Hepatocyte (in vitro differentiated cells): Measurements from ENCODE around the gene PLXDC1. TPM values are rescaled to one million over a fixed set of nuclear protein-coding genes. Genes with fewer than 3 reads are reported as not detected.

Experiments used
- DNase-seq: peaks from one replicate; pipeline ENCODE4 v3.0.0-alpha.2; 2016; ENCODE audit warnings: low spot score
- H2AFZ ChIP-seq: fragments of 200-600 bp; sonication (generic); 2 replicates; pipeline ENCODE4 v1.6.0; 2016; ENCODE audit warnings: antibody characterized with exemption, mild to moderate bottlenecking
- H3K27ac ChIP-seq: fragments of 200-600 bp; sonication (generic); 2 replicates; pipeline ENCODE4 v1.5.1; 2016; ENCODE audit warnings: mild to moderate bottlenecking
- H3K27me3 ChIP-seq: fragments of 200-600 bp; sonication (generic); 2 replicates; pipeline ENCODE4 v1.6.1; 2016
- H3K36me3 ChIP-seq: fragments of 200-600 bp; sonication (generic); replicated peaks from 2 replicates; pipeline ENCODE4 v1.5.1; 2016; ENCODE audit warnings: low read depth; ENCODE audit not compliant: insufficient read depth
- H3K4me1 ChIP-seq: fragments of 200-600 bp; sonication (generic); 2 replicates; pipeline ENCODE4 v1.5.1; 2016; ENCODE audit warnings: mild to moderate bottlenecking, moderate library complexity; ENCODE audit not compliant: insufficient read depth
- H3K4me2 ChIP-seq: fragments of 200-600 bp; sonication (generic); 2 replicates; pipeline ENCODE4 v1.6.0; 2016
- H3K4me3 ChIP-seq: fragments of 200-600 bp; sonication (generic); 2 replicates; pipeline ENCODE4 v1.5.1; 2016; ENCODE audit warnings: mild to moderate bottlenecking
- H3K79me2 ChIP-seq: fragments of 200-600 bp; sonication (generic); 2 replicates; pipeline ENCODE4 v1.6.0; 2017; ENCODE audit warnings: mild to moderate bottlenecking
- H3K9me2 ChIP-seq: fragments of 200-600 bp; sonication (generic); replicated peaks from 2 replicates; pipeline ENCODE4 v1.6.0; 2017; ENCODE audit warnings: mild to moderate bottlenecking; ENCODE audit not compliant: insufficient read depth
- H3K9me3 ChIP-seq: fragments of 200-600 bp; sonication (generic); 2 replicates; pipeline ENCODE4 v1.5.1; 2016; ENCODE audit warnings: low read depth, mild to moderate bottlenecking
- H4K20me1 ChIP-seq: fragments of 200-600 bp; sonication (generic); 2 replicates; pipeline ENCODE4 v1.6.0; 2016; ENCODE audit warnings: mild to moderate bottlenecking; ENCODE audit not compliant: insufficient read depth, poor library complexity, severe bottlenecking
- CTCF ChIP-seq: fragments of 200-600 bp; sonication (generic); IDR thresholded peaks from 2 replicates; pipeline ENCODE4 v1.5.1; 2016; ENCODE audit warnings: antibody characterized with exemption, mild to moderate bottlenecking; ENCODE audit not compliant: poor library complexity
- EZH2 ChIP-seq: fragments of 200-600 bp; sonication (generic); IDR thresholded peaks from 2 replicates; pipeline ENCODE4 v1.6.1; 2016; ENCODE audit warnings: antibody characterized with exemption, mild to moderate bottlenecking, borderline replicate concordance
- EZH2phosphoT487 ChIP-seq: fragments of 200-600 bp; sonication (generic); IDR thresholded peaks from one replicate; pipeline ENCODE4 v1.6.1; 2018; ENCODE audit warnings: antibody characterized with exemption, mild to moderate bottlenecking, low read depth, moderate library complexity; ENCODE audit not compliant: unreplicated experiment, severe bottlenecking
- WGBS: methylation state at CpG from one replicate; pipeline ENCODE4 v1.1.6; 2016; ENCODE audit warnings: low lambda C conversion rate; ENCODE audit errors: missing lambda C conversion rate; 5-methylcytosine and 5-hydroxymethylcytosine counted together
- polyA plus RNA-seq: library from polyadenylated mRNA; unstranded; fragments of >200 nt; fragmentation: Nextera tagmentation; extraction: Ambion mirVana; gene quantifications from 2 replicates; pipeline ENCODE4 v1.2.1, GENCODE V29; 2016
- total RNA-seq: library from RNA; depleted of rRNA; stranded (reverse); fragments of >200 nt; gene quantifications from 2 replicates; pipeline ENCODE4 v1.2.3, GENCODE V29; 2014

PLXDC1 gene
- total and polyA plus RNA-seq, 2 experiments from 2014 or later: 3.9 to 4.1 TPM

DNA sequence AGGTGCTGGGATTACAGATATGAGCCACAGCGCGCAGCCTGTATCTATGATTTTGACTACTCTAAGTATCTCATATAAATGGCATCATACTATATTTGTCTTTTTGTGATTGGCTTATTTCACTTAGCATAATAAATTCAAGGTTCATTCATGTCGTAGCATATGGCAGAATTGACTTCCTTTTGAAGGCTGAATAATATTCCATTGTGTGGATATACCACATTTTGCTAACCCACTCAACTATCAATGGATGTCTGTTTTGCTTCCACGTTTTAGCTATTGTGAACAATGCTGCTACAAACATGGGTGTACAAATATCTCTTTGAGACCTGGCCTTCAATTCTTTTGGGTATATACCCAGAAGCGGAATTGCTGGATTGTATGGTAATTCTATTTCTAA lies 10.1 kb downstream of the PLXDC1 start:
- H2AFZ ChIP-seq: no peak overlapping the region
- WGBS: 93% methylated on average over 5 of the region's 5 CpGs
- H3K36me3 ChIP-seq: no peaks in the 10 kb centered on the region

GRCh38 chr17:39139561-39139960 lies 11.9 kb downstream of the PLXDC1 start:
- no peak for DNase-seq
- no peak overlapping the region for H3K4me3 ChIP-seq
- H3K27me3 ChIP-seq: no peaks in the 10 kb centered on the region
- no peak overlapping the region for H2AFZ ChIP-seq
- H3K9me3 ChIP-seq: no peaks in the 10 kb centered on the region
- peaks cover 11% of the 10 kb centered on the region for H3K4me1 ChIP-seq
- H3K9me2 ChIP-seq: no peaks in the 10 kb centered on the region
- no peak for TF ChIP-seq EZH2
- no peak for TF ChIP-seq CTCF
- no peak for TF ChIP-seq EZH2phosphoT487
- 96% methylated on average over 9 of the region's 9 CpGs for WGBS
- H4K20me1 ChIP-seq: no peaks in the 10 kb centered on the region
- no peaks in the 10 kb centered on the region for H3K36me3 ChIP-seq
- no peak overlapping the region for H3K4me2 ChIP-seq
- no peaks in the 10 kb centered on the region for H3K79me2 ChIP-seq
- H3K27ac ChIP-seq: no peak overlapping the region

More for the DNA sequence above, 10.1 kb downstream of the PLXDC1 start:
- Histone ChIP-seq H3K9me2 (no peaks in the 10 kb centered on the region), H3K4me1 (peaks cover 11% of the 10 kb centered on the region), H3K79me2 (no peaks in the 10 kb centered on the region), H4K20me1 (no peaks in the 10 kb centered on the region), H3K4me3 (no peak overlapping the region), H3K4me2 (no peak overlapping the region), H3K9me3 (no peaks in the 10 kb centered on the region), H3K27ac (no peak overlapping the region), H3K27me3 (no peaks in the 10 kb centered on the region)
- no peak for TF ChIP-seq CTCF
- no peak for TF ChIP-seq EZH2
- DNase-seq: no peak

DNA sequence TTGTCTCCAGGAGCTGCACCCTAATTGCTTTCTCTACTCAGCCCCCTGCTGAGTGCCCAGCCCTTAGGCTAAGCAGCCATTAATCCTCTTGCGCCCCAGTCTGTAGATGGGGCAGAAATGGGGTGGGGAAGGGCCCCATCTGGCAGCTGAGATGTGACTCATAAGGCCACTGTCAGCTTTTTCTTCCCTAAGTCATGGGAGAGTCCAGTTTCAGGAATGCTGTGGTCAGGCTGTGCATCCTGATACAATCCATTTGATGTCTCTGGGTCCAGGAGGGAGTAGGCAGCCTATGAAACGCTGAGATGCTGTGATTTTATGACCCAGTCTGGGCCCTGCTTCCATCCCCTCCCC lies 12.3 kb downstream of the PLXDC1 start:
- no peak for TF ChIP-seq EZH2
- Histone ChIP-seq H3K27me3 (no peaks in the 10 kb centered on the region), H3K9me3 (no peaks in the 10 kb centered on the region), H3K27ac (no peak overlapping the region), H3K36me3 (no peaks in the 10 kb centered on the region), H3K4me1 (peaks cover 9% of the 10 kb centered on the region), H3K79me2 (no peaks in the 10 kb centered on the region), H4K20me1 (no peaks in the 10 kb centered on the region), H3K4me3 (no peak overlapping the region), H3K4me2 (no peak overlapping the region), H2AFZ (no peak overlapping the region), H3K9me2 (no peaks in the 10 kb centered on the region)
- 71% methylated on average over 2 of the region's 2 CpGs for WGBS
- no peak for DNase-seq

- Histone ChIP-seq H3K4me2 (no peak overlapping the region), H3K4me1 (peaks cover 4% of the 10 kb centered on the region), H2AFZ (no peak overlapping the region), H3K27me3 (no peaks in the 10 kb centered on the region), H3K27ac (no peak overlapping the region), H3K9me2 (no peaks in the 10 kb centered on the region), H4K20me1 (no peaks in the 10 kb centered on the region), H3K4me3 (no peak overlapping the region), H3K9me3 (no peaks in the 10 kb centered on the region), H3K79me2 (no peaks in the 10 kb centered on the region), H3K36me3 (no peaks in the 10 kb centered on the region)
- TF ChIP-seq EZH2phosphoT487: no peak
- TF ChIP-seq CTCF: no peak
- TF ChIP-seq EZH2: no peak
- no peak for DNase-seq
- WGBS: 92% methylated on average over 13 of the region's 13 CpGs
These were observed 12.8 kb downstream of the PLXDC1 start for GRCh38 chr17:39138431-39139160.
